Glutamatergic neuron (in vitro differentiated cells): ENCODE results near the gene ANO9. TPM values are rescaled to one million over a fixed set of nuclear protein-coding genes. Genes with fewer than 3 reads are reported as not detected.
A peak's percentile ranks its signal among the peaks of the same experiment; 100 is the strongest.

Source experiments
- DNase-seq: peaks from one replicate; pipeline ENCODE4 v3.0.0; 2022
- H3K27ac Mint-ChIP-seq: one replicate; pipeline ENCODE4 v1.8.0; 2020; ENCODE audit warnings: mild to moderate bottlenecking, mixed read lengths, inconsistent platforms; ENCODE audit not compliant: unreplicated experiment
- H3K27me3 Mint-ChIP-seq: one replicate; pipeline ENCODE4 v1.8.0; 2020; ENCODE audit warnings: mild to moderate bottlenecking, moderate library complexity, mixed read lengths, inconsistent platforms; ENCODE audit not compliant: unreplicated experiment
- H3K36me3 Mint-ChIP-seq: one replicate; pipeline ENCODE4 v1.8.0; 2020; ENCODE audit warnings: mild to moderate bottlenecking, mixed read lengths, inconsistent platforms; ENCODE audit not compliant: unreplicated experiment
- H3K4me1 Mint-ChIP-seq: one replicate; pipeline ENCODE4 v1.8.0; 2020; ENCODE audit warnings: mild to moderate bottlenecking, low read depth, mixed read lengths, inconsistent platforms; ENCODE audit not compliant: unreplicated experiment
- H3K4me3 Mint-ChIP-seq: one replicate; pipeline ENCODE4 v1.8.0; 2020; ENCODE audit warnings: mild to moderate bottlenecking, mixed read lengths, inconsistent platforms; ENCODE audit not compliant: unreplicated experiment
- H3K9me3 Mint-ChIP-seq: one replicate; pipeline ENCODE4 v1.8.0; 2020; ENCODE audit warnings: mild to moderate bottlenecking, moderate library complexity, mixed read lengths, inconsistent platforms; ENCODE audit not compliant: unreplicated experiment
- total RNA-seq: library from RNA; stranded (reverse); fragmentation: NEBNext Ultra II Directional; extraction: Animal tissue kit (Norgen Biotek cat#: 25700); gene quantifications from one replicate; pipeline ENCODE4 v1.2.1, GENCODE V29; 2021; ENCODE audit not compliant: unreplicated experiment
- TF ChIP-seq, protein P1 (sequence below): fragments of 200-600 bp; sonication (generic); IDR thresholded peaks from one replicate; pipeline ENCODE4 v1.5.0; 2021; ENCODE audit not compliant: partially characterized antibody, unreplicated experiment

Gene ANO9
- total RNA-seq, 1 donor from 2014 or later: 1.8 TPM

DNA sequence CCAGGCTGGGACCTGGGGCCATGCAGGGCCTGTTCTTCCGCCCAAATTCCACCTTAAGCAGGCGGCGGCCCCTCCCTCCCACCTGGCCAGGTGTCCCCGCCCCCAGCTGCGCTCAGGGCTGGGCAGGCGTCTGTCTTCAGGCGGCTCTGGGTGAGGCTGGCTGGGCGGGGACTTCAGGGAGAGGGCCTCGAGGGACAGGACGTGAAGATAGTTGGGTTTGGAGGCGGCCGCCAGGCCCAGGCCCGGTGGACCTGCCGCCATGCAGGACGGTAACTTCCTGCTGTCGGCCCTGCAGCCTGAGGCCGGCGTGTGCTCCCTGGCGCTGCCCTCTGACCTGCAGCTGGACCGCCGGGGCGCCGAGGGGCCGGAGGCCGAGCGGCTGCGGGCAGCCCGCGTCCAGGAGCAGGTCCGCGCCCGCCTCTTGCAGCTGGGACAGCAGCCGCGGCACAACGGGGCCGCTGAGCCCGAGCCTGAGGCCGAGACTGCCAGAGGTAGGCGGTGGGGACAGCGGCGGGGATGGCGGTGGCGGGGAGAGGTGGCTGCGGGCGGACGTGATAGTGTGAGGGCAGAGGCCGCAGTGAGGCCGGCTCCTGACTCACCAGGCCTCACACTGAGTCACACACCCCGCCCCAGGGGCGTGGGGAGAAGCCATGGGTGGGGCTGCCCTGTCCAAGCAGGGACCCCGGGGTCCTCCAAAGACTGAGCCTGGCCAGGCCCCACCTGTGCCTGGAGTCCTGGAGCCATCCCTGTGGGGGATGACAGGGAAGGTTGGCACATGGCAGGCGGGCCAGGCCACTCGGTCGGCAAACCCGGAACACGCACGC lies 47.6 kb downstream of the ANO9 start, which contains the start of gene PKP3:
PKP3 (plus strand) TSS at position 176 of the 824 bp plus-strand sequence; CDS start at position 260, 84 bp downstream.
- TF ChIP-seq, protein P1, sequence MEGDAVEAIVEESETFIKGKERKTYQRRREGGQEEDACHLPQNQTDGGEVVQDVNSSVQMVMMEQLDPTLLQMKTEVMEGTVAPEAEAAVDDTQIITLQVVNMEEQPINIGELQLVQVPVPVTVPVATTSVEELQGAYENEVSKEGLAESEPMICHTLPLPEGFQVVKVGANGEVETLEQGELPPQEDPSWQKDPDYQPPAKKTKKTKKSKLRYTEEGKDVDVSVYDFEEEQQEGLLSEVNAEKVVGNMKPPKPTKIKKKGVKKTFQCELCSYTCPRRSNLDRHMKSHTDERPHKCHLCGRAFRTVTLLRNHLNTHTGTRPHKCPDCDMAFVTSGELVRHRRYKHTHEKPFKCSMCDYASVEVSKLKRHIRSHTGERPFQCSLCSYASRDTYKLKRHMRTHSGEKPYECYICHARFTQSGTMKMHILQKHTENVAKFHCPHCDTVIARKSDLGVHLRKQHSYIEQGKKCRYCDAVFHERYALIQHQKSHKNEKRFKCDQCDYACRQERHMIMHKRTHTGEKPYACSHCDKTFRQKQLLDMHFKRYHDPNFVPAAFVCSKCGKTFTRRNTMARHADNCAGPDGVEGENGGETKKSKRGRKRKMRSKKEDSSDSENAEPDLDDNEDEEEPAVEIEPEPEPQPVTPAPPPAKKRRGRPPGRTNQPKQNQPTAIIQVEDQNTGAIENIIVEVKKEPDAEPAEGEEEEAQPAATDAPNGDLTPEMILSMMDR: no peak
- H3K9me3 Mint-ChIP-seq: peaks cover 8% of the 10 kb centered on the region
- no peaks in the 10 kb centered on the region for H3K4me1 Mint-ChIP-seq
- peak within 1 kb of the TSS; percentile 55 for H3K4me3 Mint-ChIP-seq
- H3K27ac Mint-ChIP-seq: no peak within 1 kb of the TSS
- no peak for DNase-seq
- H3K36me3 Mint-ChIP-seq: no peaks in the 10 kb centered on the region
- peaks cover 5% of the 10 kb centered on the region for H3K27me3 Mint-ChIP-seq

DNA sequence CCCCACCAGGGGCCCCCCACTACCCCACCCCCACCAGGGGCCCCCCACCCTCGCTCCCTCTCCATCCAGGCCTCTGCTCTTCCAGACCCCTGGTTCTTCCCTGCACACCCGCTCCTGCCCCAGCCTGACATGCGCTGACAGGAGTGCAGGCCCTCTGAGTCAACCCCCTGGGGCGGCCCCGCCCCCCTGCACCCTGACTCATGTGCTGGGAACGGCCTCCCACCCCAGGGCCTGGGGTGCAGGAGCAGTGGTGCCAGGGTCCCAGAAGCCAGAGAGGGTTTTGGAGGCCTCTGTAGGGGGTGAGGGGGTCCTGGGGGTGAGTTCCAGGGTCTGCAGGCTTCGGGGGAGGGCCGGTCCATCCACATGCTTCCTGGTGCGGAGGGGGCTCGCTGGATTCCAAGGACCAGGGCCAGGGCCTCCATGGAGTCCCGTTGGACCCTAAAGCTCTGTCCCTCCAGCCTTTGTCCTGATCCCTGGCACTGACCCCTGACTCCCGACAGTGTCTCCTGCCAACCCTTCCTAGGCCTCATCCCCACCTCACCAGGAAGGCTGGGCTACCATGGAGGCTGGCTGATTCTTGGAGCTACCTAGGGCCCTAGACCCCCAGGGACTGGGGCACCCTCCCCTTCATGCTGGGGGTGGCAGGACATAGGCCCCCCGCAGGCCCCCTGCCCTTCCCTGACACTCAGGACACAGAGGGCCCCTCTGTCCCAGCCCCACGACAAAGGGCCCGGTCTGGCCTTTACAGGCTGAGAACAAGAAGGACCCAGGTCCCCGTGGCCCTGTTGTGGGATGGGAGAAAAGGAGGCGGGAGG lies 48.4 kb downstream of the ANO9 start:
- Mint-ChIP-seq H3K27ac (no peak overlapping the region), H3K27me3 (peaks cover 7% of the 10 kb centered on the region), H3K9me3 (peaks cover 8% of the 10 kb centered on the region), H3K36me3 (peaks cover under 1% of the 10 kb centered on the region), H3K4me3 (no peak overlapping the region), H3K4me1 (no peaks in the 10 kb centered on the region)
- TF ChIP-seq, protein P1: no peak
- no peak for DNase-seq

- no peak for DNase-seq
- peaks cover 7% of the 10 kb centered on the region for H3K27me3 Mint-ChIP-seq
- peaks cover 9% of the 10 kb centered on the region for H3K36me3 Mint-ChIP-seq
- H3K4me1 Mint-ChIP-seq: no peaks in the 10 kb centered on the region
- H3K27ac Mint-ChIP-seq: no peak overlapping the region
- peaks cover 7% of the 10 kb centered on the region for H3K9me3 Mint-ChIP-seq
- H3K4me3 Mint-ChIP-seq: no peak overlapping the region
- TF ChIP-seq, protein P1: no peak
Measured at GRCh38 chr11:392102-392777, 49.6 kb downstream of the ANO9 start.

GRCh38 chr11:391117-392017 lies 50.4 kb downstream of the ANO9 start:
- no peak for DNase-seq
- peaks cover 7% of the 10 kb centered on the region for H3K27me3 Mint-ChIP-seq
- no peaks in the 10 kb centered on the region for H3K4me1 Mint-ChIP-seq
- H3K27ac Mint-ChIP-seq: no peak overlapping the region
- H3K36me3 Mint-ChIP-seq: peaks cover 17% of the 10 kb centered on the region
- TF ChIP-seq, protein P1: no peak
- H3K4me3 Mint-ChIP-seq: no peak overlapping the region
- H3K9me3 Mint-ChIP-seq: peaks cover 13% of the 10 kb centered on the region
